Measurements from ENCODE around the gene IFIT3. TPM values are rescaled to one million over a fixed set of nuclear protein-coding genes. Genes with fewer than 3 reads are reported as not detected.
A peak's percentile ranks its signal among the peaks of the same experiment; 100 is the strongest.
"Not testable (repeated sequence)": the region's sequence is repeated elsewhere in the genome, so short reads cannot be mapped to it uniquely, and the experiment has no call there.

The IFIT3 gene
- total and polyA plus RNA-seq, 2 experiments from 2014 or later = 10.4 to 10.9 TPM

GRCh38 chr10:89280508-89280907 lies 47.3 kb upstream of the IFIT3 start:
- Histone ChIP-seq H3K4me3 (no peak overlapping the region), H2AFZ (peak overlapping the region; percentile 25; the same call in 1 of the 2 replicates), H3K27me3 (replicated peaks; ENCODE audit: insufficient read depth) (no peaks in the 10 kb centered on the region), H3K79me2 (ENCODE audit: insufficient read depth) (no peaks in the 10 kb centered on the region), H3K36me3 (ENCODE audit: low read depth) (no peaks in the 10 kb centered on the region), H4K20me1 (ENCODE audit: insufficient read depth) (no peaks in the 10 kb centered on the region), H3K9me2 (ENCODE audit: insufficient read depth) (no peaks in the 10 kb centered on the region), H3K4me2 (ENCODE audit: unreplicated experiment) (peak overlapping the region; percentile 42), H3K4me1 (ENCODE audit: insufficient read depth) (peaks cover 92% of the 10 kb centered on the region), H3K9me3 (ENCODE audit: low read depth) (no peaks in the 10 kb centered on the region), H3K27ac (0 out of 2 replicates have a peak overlapping the region, but pooled peaks have one; percentile 6), H3K9ac (no peak overlapping the region), H3F3A (ENCODE audit: insufficient read depth) (peaks cover 71% of the 10 kb centered on the region)
- DNase-seq = no peak
- no peak for TF ChIP-seq EZH2 (IDR thresholded peaks at IDR 0.05; ENCODE audit: insufficient read depth, poor library complexity, severe bottlenecking)
- no peak for TF ChIP-seq EZH2phosphoT487 (IDR thresholded peaks at IDR 0.05; ENCODE audit: insufficient read depth, low read depth)
- WGBS, 2 experiments (ENCODE audit: low coverage in 1 of 2, low lambda C conversion rate in 2 of 2, missing lambda C conversion rate in 2 of 2) = 31 to 36% methylated on average over 3 of the region's 3 CpGs
- in situ Hi-C loops (cut with MboI) = no loop called here

- no peak for TF ChIP-seq EZH2 (IDR thresholded peaks at IDR 0.05; ENCODE audit: insufficient read depth, poor library complexity, severe bottlenecking)
- no peak for TF ChIP-seq EZH2phosphoT487 (IDR thresholded peaks at IDR 0.05; ENCODE audit: insufficient read depth, low read depth)
- no peak for DNase-seq
- no peak overlapping the region for H2AFZ ChIP-seq
- no peaks in the 10 kb centered on the region for H3K9me3 ChIP-seq (ENCODE audit: low read depth)
- peaks cover 88% of the 10 kb centered on the region for H3K4me1 ChIP-seq (ENCODE audit: insufficient read depth)
- H3K79me2 ChIP-seq (ENCODE audit: insufficient read depth) = no peaks in the 10 kb centered on the region
- peaks cover 68% of the 10 kb centered on the region for H3F3A ChIP-seq (ENCODE audit: insufficient read depth)
- no peaks in the 10 kb centered on the region for H3K27me3 ChIP-seq (replicated peaks; ENCODE audit: insufficient read depth)
- H3K4me2 ChIP-seq (ENCODE audit: unreplicated experiment) = peak overlapping the region; percentile 59
- 65 to 67% methylated on average over 4 of the region's 4 CpGs for WGBS, 2 experiments (ENCODE audit: low coverage in 1 of 2, low lambda C conversion rate in 2 of 2, missing lambda C conversion rate in 2 of 2)
- no peak overlapping the region for H3K9ac ChIP-seq
- H3K4me3 ChIP-seq = no peak overlapping the region
- no peaks in the 10 kb centered on the region for H3K9me2 ChIP-seq (ENCODE audit: insufficient read depth)
- no peaks in the 10 kb centered on the region for H3K36me3 ChIP-seq (ENCODE audit: low read depth)
- in situ Hi-C loops (cut with MboI) = no loop called here
- no peaks in the 10 kb centered on the region for H4K20me1 ChIP-seq (ENCODE audit: insufficient read depth)
- H3K27ac ChIP-seq = peak overlapping the region; percentile 5; the same call in 1 of the 2 replicates
These were observed 46.0 kb upstream of the IFIT3 start for GRCh38 chr10:89281606-89282395.

- in situ Hi-C loops (cut with MboI) = no loop called here
- TF ChIP-seq EZH2 (IDR thresholded peaks at IDR 0.05; ENCODE audit: insufficient read depth, poor library complexity, severe bottlenecking) (no peak), EZH2phosphoT487 (IDR thresholded peaks at IDR 0.05; ENCODE audit: insufficient read depth, low read depth) (no peak)
- no peaks in the 10 kb centered on the region for H3K27me3 ChIP-seq (replicated peaks; ENCODE audit: insufficient read depth)
- peaks cover 74% of the 10 kb centered on the region for H3K4me1 ChIP-seq (ENCODE audit: insufficient read depth)
- no peaks in the 10 kb centered on the region for H3K79me2 ChIP-seq (ENCODE audit: insufficient read depth)
- peak; percentile 69 for DNase-seq
- H3K4me2 ChIP-seq (ENCODE audit: unreplicated experiment) = peak overlapping the region; percentile 73
- no peaks in the 10 kb centered on the region for H4K20me1 ChIP-seq (ENCODE audit: insufficient read depth)
- peak overlapping the region; percentile 64 for H2AFZ ChIP-seq
- 11 to 14% methylated on average over 6 of the region's 6 CpGs for WGBS, 2 experiments (ENCODE audit: low coverage in 1 of 2, low lambda C conversion rate in 2 of 2, missing lambda C conversion rate in 2 of 2)
- no peaks in the 10 kb centered on the region for H3K9me2 ChIP-seq (ENCODE audit: insufficient read depth)
- H3K9ac ChIP-seq = peak overlapping the region; percentile 60
- H3K36me3 ChIP-seq (ENCODE audit: low read depth) = no peaks in the 10 kb centered on the region
- H3F3A ChIP-seq (ENCODE audit: insufficient read depth) = peaks cover 61% of the 10 kb centered on the region
- H3K4me3 ChIP-seq = peak overlapping the region; percentile 48
- H3K27ac ChIP-seq = peak overlapping the region; percentile 82
- H3K9me3 ChIP-seq (ENCODE audit: low read depth) = no peaks in the 10 kb centered on the region
These were observed 44.5 kb upstream of the IFIT3 start for GRCh38 chr10:89283025-89283935.

GRCh38 chr10:89283936-89284475 lies 43.8 kb upstream of the IFIT3 start:
- H3K79me2 ChIP-seq (ENCODE audit: insufficient read depth) = no peaks in the 10 kb centered on the region

GRCh38 chr10:89284711-89285110 lies 43.1 kb upstream of the IFIT3 start:
- H3K9me3 ChIP-seq (ENCODE audit: low read depth); H3K79me2 ChIP-seq (ENCODE audit: insufficient read depth); in situ Hi-C loops (cut with MboI); DNase-seq; H3K36me3 ChIP-seq (ENCODE audit: low read depth); H3K9me2 ChIP-seq (ENCODE audit: insufficient read depth); H3K27me3 ChIP-seq (replicated peaks; ENCODE audit: insufficient read depth); H4K20me1 ChIP-seq (ENCODE audit: insufficient read depth): not testable (repeated sequence)
- 66 to 74% methylated on average over 6 of the region's 6 CpGs for WGBS, 2 experiments (ENCODE audit: low coverage in 1 of 2, low lambda C conversion rate in 2 of 2, missing lambda C conversion rate in 2 of 2)
- Histone ChIP-seq H3K4me2 (ENCODE audit: unreplicated experiment) (peak overlapping the region; percentile 73), H3K9ac (peak overlapping the region; percentile 60), H3F3A (ENCODE audit: insufficient read depth) (peaks cover 49% of the 10 kb centered on the region), H3K4me1 (ENCODE audit: insufficient read depth) (peaks cover 60% of the 10 kb centered on the region), H3K27ac (peak overlapping the region; percentile 82), H3K4me3 (peak overlapping the region; percentile 48), H2AFZ (0 out of 2 replicates have a peak overlapping the region, but pooled peaks have one; percentile 19)

More at GRCh38 chr10:89283936-89284475, 43.8 kb upstream of the IFIT3 start:
- Histone ChIP-seq H2AFZ (peak overlapping the region; percentile 64), H3K27me3 (replicated peaks; ENCODE audit: insufficient read depth) (no peaks in the 10 kb centered on the region), H3K27ac (peak overlapping the region; percentile 82), H3K9me3 (ENCODE audit: low read depth) (no peaks in the 10 kb centered on the region), H3K9me2 (ENCODE audit: insufficient read depth) (no peaks in the 10 kb centered on the region), H3K4me1 (ENCODE audit: insufficient read depth) (peaks cover 67% of the 10 kb centered on the region), H3K4me2 (ENCODE audit: unreplicated experiment) (peak overlapping the region; percentile 73), H3F3A (ENCODE audit: insufficient read depth) (peaks cover 56% of the 10 kb centered on the region), H3K4me3 (peak overlapping the region; percentile 48), H3K36me3 (ENCODE audit: low read depth) (no peaks in the 10 kb centered on the region), H3K9ac (peak overlapping the region; percentile 60), H4K20me1 (ENCODE audit: insufficient read depth) (no peaks in the 10 kb centered on the region)
- DNase-seq = peak; percentile 86
- 3 to 4% methylated on average over 4 of the region's 4 CpGs for WGBS, 2 experiments (ENCODE audit: low coverage in 1 of 2, low lambda C conversion rate in 2 of 2, missing lambda C conversion rate in 2 of 2)
- no peak for TF ChIP-seq EZH2 (IDR thresholded peaks at IDR 0.05; ENCODE audit: insufficient read depth, poor library complexity, severe bottlenecking)
- no peak for TF ChIP-seq EZH2phosphoT487 (IDR thresholded peaks at IDR 0.05; ENCODE audit: insufficient read depth, low read depth)
- in situ Hi-C loops (cut with MboI) = no loop called here

GRCh38 chr10:89285303-89285702 lies 42.5 kb upstream of the IFIT3 start:
- H4K20me1 ChIP-seq (ENCODE audit: insufficient read depth); H3K36me3 ChIP-seq (ENCODE audit: low read depth); H3K79me2 ChIP-seq (ENCODE audit: insufficient read depth); H3K27me3 ChIP-seq (replicated peaks; ENCODE audit: insufficient read depth); in situ Hi-C loops (cut with MboI); H3K9me2 ChIP-seq (ENCODE audit: insufficient read depth); H3K9me3 ChIP-seq (ENCODE audit: low read depth); H3K4me3 ChIP-seq: not testable (repeated sequence)
- Histone ChIP-seq H3K9ac (peak overlapping the region; percentile 60), H3K4me2 (ENCODE audit: unreplicated experiment) (peak overlapping the region; percentile 73), H3K4me1 (ENCODE audit: insufficient read depth) (peaks cover 56% of the 10 kb centered on the region), H3K27ac (peak overlapping the region; percentile 82), H2AFZ (0 out of 2 replicates have a peak overlapping the region, but pooled peaks have one; percentile 19), H3F3A (ENCODE audit: insufficient read depth) (peaks cover 45% of the 10 kb centered on the region)
- peak; percentile 74 for DNase-seq
- 23 to 26% methylated on average over 4 of the region's 4 CpGs for WGBS, 2 experiments (ENCODE audit: low coverage in 1 of 2, low lambda C conversion rate in 2 of 2, missing lambda C conversion rate in 2 of 2)
